Measurements from ENCODE around the gene RNF187. TPM values are rescaled to one million over a fixed set of nuclear protein-coding genes. Genes with fewer than 3 reads are reported as not detected.

RNF187 gene
- total RNA-seq, 1 experiment from 2014 or later: 97.7 TPM

DNA sequence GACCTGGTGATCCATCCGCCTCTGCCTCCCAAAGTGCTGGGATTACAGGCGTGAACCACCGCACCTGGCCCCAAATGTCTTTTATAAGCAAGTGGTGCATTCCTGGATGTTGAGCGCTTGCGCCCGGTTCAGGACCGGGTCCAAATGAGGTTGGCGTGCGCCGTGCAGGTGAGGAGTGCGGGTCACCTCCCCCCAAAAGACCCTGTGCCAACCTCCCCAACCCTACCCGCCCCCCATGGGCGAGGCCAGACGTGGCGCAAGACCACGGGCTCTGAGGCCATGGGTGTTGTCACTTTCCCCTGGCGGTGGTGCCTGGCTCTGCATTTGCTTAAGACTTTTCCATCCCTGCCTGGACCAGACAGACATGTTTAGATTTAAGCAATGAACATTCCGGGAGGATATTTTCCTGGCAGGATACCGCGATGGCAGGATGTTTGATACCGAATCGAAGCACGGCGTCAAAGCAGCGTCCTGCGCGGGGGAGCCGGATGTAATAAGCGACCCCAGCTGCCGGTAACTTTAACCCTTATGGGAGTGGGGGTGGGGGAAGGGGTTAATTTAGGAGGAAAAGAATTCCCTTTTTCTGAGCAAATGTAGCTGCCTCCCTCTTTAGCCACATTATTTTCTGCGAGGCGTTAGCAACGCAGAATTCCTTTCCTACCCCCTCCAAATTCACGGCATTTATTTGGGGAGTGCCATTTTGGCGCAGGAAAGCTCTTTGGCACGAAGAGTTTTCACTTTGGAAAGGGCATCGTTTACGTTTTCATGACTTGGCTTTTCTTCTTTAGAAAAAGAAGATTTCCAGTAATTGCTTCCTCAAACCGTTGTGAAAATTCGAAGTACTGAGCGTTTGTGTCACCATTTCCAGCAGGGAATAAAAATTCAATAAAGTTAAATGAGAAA lies 27.8 kb upstream of the RNF187 start:
- TF ChIP-seq EZH2 (IDR thresholded peaks at IDR 0.05; ENCODE audit: low read length, unreplicated experiment): no peak
- TF ChIP-seq, protein P1, sequence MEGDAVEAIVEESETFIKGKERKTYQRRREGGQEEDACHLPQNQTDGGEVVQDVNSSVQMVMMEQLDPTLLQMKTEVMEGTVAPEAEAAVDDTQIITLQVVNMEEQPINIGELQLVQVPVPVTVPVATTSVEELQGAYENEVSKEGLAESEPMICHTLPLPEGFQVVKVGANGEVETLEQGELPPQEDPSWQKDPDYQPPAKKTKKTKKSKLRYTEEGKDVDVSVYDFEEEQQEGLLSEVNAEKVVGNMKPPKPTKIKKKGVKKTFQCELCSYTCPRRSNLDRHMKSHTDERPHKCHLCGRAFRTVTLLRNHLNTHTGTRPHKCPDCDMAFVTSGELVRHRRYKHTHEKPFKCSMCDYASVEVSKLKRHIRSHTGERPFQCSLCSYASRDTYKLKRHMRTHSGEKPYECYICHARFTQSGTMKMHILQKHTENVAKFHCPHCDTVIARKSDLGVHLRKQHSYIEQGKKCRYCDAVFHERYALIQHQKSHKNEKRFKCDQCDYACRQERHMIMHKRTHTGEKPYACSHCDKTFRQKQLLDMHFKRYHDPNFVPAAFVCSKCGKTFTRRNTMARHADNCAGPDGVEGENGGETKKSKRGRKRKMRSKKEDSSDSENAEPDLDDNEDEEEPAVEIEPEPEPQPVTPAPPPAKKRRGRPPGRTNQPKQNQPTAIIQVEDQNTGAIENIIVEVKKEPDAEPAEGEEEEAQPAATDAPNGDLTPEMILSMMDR (conservative IDR thresholded peaks at IDR 0.05; ENCODE audit: low read depth, low read length): peak; percentile 69
- Histone ChIP-seq H3K36me3 (ENCODE audit: low read depth, low read length) (no peaks in the 10 kb centered on the region), H3K4me2 (ENCODE audit: low read length) (peak overlapping the region; percentile 85), H4K20me1 (ENCODE audit: low read length) (peaks cover 15% of the 10 kb centered on the region), H3K79me2 (ENCODE audit: low read length) (peaks cover 25% of the 10 kb centered on the region), H3F3A (ENCODE audit: low read length, unreplicated experiment) (no peaks in the 10 kb centered on the region), H2AFZ (ENCODE audit: low read length) (peak overlapping the region; percentile 60), H3K9me3 (ENCODE audit: low read length) (no peaks in the 10 kb centered on the region), H3K27me3 (ENCODE audit: low read length) (no peaks in the 10 kb centered on the region), H3K4me1 (ENCODE audit: insufficient read depth, low read length) (peaks cover 15% of the 10 kb centered on the region; the same call in 1 of the 2 replicates), H3K27ac (ENCODE audit: low read length) (peak overlapping the region; percentile 50; the same call in 1 of the 2 replicates), H3K9ac (ENCODE audit: low read length) (peak overlapping the region; percentile 59), H3K9me2 (replicated peaks; ENCODE audit: low read length) (no peaks in the 10 kb centered on the region), H3K4me3 (ENCODE audit: low read length) (peak overlapping the region; percentile 87)
- BruUV-seq (replicated peaks): no TSS peak
- DNase-seq (peak; percentile 88), ATAC-seq (peak; percentile 35)
- ChIA-PET CTCF (interaction anchor here (0.6 kb wide), 1 partner anchor 1224 kb away, joined by 5 read pairs; no protein-coding TSS in a partner anchor), POLR2A (ENCODE audit: unreplicated experiment) (interaction anchor here (1.1 kb wide), 1 partner anchor 87 kb away, joined by 4 read pairs; no protein-coding TSS in a partner anchor)
- intact Hi-C loops (cut with micrococcal nuclease): loop anchor here (1.0 to 5.0 kb wide), 4 partner anchors 28 to 292 kb away; partner anchors contain the start of genes IBA57 and RNF187

- Histone ChIP-seq H3K9me3 (ENCODE audit: low read length) (no peaks in the 10 kb centered on the region), H4K20me1 (ENCODE audit: low read length) (peaks cover 11% of the 10 kb centered on the region), H3K9me2 (replicated peaks; ENCODE audit: low read length) (no peaks in the 10 kb centered on the region), H3K27ac (ENCODE audit: low read length) (no peak overlapping the region), H3K4me2 (ENCODE audit: low read length) (no peak overlapping the region), H3K4me3 (ENCODE audit: low read length) (no peak overlapping the region), H3K4me1 (ENCODE audit: insufficient read depth, low read length) (peaks cover 9% of the 10 kb centered on the region; the same call in 1 of the 2 replicates), H3K27me3 (ENCODE audit: low read length) (no peaks in the 10 kb centered on the region), H3K9ac (ENCODE audit: low read length) (no peak overlapping the region), H2AFZ (ENCODE audit: low read length) (no peak overlapping the region), H3K36me3 (ENCODE audit: low read depth, low read length) (no peaks in the 10 kb centered on the region), H3F3A (ENCODE audit: low read length, unreplicated experiment) (no peaks in the 10 kb centered on the region), H3K79me2 (ENCODE audit: low read length) (peaks cover 15% of the 10 kb centered on the region)
- BruUV-seq (replicated peaks): no TSS peak
- POLR2A ChIA-PET (ENCODE audit: unreplicated experiment): no interaction called here
- no peak for ATAC-seq
- DNase-seq: no peak
- intact Hi-C loops (cut with micrococcal nuclease): no loop called here
- CTCF ChIA-PET: no interaction called here
- TF ChIP-seq EZH2 (IDR thresholded peaks at IDR 0.05; ENCODE audit: low read length, unreplicated experiment) (no peak), EZH2phosphoT487 (IDR thresholded peaks at IDR 0.05; ENCODE audit: borderline replicate concordance, low read length) (no peak)
- TF ChIP-seq, protein P1 (conservative IDR thresholded peaks at IDR 0.05; ENCODE audit: low read depth, low read length): no peak
Measured at GRCh38 chr1:228460821-228461220, 26.4 kb upstream of the RNF187 start.

DNA sequence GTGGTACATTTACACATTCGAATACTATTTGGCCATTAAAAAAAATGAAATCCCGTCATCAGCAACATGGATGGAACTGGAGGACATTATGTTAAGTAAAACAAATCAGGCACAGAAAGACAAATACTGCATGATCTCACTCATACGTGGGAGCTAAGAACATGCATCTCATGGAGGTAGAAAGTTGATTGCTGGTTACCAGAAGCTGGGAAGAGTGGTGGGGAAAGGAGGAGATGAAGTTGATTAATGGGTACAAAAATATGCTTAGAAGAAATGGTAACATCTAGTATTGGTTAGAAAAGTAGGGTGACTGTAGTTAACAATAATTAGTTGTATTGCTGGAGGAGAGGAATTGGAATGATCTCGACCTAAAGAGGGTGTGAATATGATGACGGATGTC lies 24.6 kb upstream of the RNF187 start:
- no peak for DNase-seq
- Histone ChIP-seq H3K9ac (ENCODE audit: low read length) (no peak overlapping the region), H3K4me3 (ENCODE audit: low read length) (no peak overlapping the region), H3K27ac (ENCODE audit: low read length) (no peak overlapping the region), H2AFZ (ENCODE audit: low read length) (no peak overlapping the region), H3K4me1 (ENCODE audit: insufficient read depth, low read length) (peaks cover 5% of the 10 kb centered on the region; the same call in 1 of the 2 replicates), H3F3A (ENCODE audit: low read length, unreplicated experiment) (no peaks in the 10 kb centered on the region), H3K36me3 (ENCODE audit: low read depth, low read length) (no peaks in the 10 kb centered on the region), H3K9me3 (ENCODE audit: low read length) (no peaks in the 10 kb centered on the region), H3K27me3 (ENCODE audit: low read length) (peaks cover 8% of the 10 kb centered on the region; the same call in 1 of the 2 replicates), H3K79me2 (ENCODE audit: low read length) (no peaks in the 10 kb centered on the region), H3K9me2 (replicated peaks; ENCODE audit: low read length) (no peaks in the 10 kb centered on the region), H3K4me2 (ENCODE audit: low read length) (no peak overlapping the region), H4K20me1 (ENCODE audit: low read length) (no peaks in the 10 kb centered on the region)
- no peak for TF ChIP-seq EZH2 (IDR thresholded peaks at IDR 0.05; ENCODE audit: low read length, unreplicated experiment)
- no peak for TF ChIP-seq EZH2phosphoT487 (IDR thresholded peaks at IDR 0.05; ENCODE audit: borderline replicate concordance, low read length)
- TF ChIP-seq, protein P1 (conservative IDR thresholded peaks at IDR 0.05; ENCODE audit: low read depth, low read length): no peak
- intact Hi-C loops (cut with micrococcal nuclease): no loop called here
- POLR2A ChIA-PET (ENCODE audit: unreplicated experiment): no interaction called here
- BruUV-seq (replicated peaks): no TSS peak
- CTCF ChIA-PET: no interaction called here
- no peak for ATAC-seq

Measured in PC-3 (cell line).